Measurements from ENCODE around the gene TRAF7.
"Not testable (repeated sequence)": the region's sequence is repeated elsewhere in the genome, so short reads cannot be mapped to it uniquely, and the experiment has no call there.

Gene TRAF7

DNA sequence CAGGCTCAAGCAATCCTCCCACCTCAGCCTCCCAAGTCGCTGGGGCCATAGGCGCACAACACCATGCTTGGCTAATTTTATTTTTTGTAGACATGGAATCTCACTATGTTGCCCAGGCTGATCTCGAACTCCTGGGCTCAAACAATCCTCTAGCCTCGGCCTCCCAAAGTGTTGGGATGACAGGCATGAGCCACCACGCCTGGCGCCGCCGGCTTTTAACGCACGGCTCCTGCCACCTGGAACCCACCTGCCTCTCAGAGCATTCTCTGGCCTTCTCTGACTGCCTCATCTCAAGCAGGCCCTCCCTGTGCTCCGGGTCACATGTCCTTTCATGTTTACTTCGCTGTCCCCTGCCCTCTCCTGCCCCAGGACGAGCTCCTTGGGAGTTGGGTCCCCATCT, 30.5 kb downstream of the TRAF7 start:
- no peak for DNase-seq

DNA sequence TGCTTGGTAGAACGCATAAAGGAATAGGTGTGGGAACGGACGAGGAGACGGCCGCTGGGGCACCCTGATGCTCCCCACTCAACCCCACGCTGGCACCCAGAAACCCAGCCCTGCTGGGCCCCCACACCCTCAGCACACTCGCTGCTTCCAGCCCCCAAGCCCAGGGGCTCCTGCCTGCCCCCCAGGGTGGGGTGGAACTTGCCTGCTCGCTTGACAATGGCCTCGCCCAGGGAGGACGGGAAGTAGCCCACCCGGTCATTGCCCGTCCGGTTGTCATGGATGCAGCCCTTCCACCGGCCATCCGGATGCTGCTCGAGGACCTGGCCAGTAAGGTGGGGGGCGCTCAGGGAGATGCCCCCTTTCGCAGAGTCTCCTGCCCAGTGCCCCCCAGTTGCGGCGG, 30.9 kb downstream of the TRAF7 start:
- no peak for DNase-seq

DNA sequence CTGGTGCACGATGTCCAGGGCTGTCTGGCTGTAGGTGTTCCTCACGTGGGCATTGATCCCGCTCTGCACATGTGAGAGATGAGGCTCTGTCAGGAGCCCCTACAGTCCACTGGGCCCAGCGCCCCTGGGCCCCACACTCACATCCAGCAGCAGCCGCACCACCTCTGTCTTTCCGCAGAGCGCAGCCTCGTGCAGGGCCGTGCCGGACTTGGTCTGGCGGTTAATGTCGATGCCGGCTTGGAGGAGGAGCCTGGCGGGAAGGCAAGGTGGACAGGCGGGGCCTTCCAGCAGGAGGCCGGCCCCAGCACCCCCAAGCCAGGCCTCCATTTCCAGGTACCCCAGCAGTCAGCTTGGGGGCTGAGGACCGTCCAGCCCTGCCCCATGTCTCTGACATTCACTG, 31.6 kb downstream of the TRAF7 start:
- DNase-seq: no peak

DNA sequence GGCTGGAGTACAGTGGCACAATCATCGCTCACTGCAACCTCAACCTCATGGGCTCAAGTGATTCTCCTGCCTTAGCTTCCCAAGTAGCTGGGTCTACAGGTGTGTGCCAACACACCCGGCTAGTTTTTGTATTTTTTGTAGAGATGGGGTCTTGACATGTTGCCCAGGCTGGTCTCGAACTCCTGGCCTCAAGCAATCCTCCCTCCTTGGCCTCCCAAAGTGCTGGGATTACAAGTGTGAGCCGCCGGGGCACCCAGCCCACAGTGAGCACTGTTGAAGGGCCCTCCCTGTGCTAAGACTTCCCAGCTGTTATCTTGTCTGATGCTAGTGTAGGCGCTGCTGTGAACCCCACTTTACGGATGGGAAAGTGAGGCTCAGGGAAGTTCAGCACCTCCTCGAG, 32.8 kb downstream of the TRAF7 start:
- DNase-seq: no peak

DNA sequence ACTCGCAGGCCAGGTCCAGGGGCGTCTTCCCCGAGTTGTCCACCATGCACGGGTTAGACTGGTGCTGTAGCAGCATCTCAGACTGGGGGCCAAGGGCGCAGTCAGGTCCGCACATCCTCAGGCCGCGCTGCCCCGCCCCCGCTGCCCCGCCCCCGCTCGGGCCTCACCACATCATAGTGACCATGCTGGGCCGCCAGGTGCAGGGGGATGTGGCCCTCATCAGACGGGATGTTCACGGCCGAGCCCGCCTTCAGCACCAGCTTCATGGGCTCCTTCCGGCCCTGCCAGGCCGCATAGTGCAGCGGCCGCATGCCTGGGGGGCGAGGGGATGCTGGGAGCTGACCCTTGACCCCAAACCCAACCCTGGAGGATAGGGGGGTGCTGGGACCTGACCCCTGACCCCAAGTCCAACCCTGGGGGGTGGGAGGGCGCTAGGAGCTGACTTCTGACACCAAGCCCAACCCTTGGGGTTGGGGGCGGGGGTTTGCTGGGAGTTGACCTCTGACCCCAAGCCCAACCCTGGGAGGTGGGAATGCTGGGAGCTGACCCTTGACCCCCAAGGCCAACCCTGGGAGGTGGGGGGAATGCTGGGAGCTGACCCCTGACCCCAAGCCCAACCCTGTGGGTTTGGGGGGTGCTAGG, 33.8 kb downstream of the TRAF7 start:
- no peak for DNase-seq

DNA sequence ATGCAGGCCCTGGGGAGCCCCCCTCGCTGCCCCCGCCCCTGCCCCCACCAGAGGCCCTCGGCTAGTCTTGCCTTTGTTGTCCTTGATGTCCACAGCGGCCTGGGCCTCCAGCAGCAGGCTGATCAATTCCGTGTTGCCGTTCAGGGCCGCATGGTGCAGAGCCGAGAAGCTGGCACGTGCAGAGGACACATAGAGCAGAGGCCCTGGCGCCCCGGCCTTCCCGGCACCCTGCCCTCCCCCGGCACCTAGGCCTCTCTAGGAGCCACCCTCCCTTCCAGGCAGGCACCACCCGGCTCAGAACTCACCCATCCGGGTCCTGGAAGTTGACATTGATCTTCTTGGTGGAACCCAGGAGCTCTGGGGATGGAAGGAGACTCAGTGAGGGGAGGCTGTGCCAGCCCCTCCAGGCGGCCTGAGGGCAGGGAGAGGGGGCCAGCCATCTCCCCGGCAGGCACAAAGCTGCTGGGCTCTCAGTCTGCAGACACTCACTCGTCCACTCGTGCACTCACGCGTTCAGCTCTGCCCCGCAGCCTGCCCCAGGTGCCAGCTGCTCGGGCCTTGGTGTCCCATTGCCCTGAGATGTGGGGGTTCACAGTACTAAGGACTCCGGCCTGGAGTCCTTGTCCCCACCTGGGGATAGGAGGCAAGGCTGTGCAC, 34.5 kb downstream of the TRAF7 start:
- DNase-seq: no peak

DNA sequence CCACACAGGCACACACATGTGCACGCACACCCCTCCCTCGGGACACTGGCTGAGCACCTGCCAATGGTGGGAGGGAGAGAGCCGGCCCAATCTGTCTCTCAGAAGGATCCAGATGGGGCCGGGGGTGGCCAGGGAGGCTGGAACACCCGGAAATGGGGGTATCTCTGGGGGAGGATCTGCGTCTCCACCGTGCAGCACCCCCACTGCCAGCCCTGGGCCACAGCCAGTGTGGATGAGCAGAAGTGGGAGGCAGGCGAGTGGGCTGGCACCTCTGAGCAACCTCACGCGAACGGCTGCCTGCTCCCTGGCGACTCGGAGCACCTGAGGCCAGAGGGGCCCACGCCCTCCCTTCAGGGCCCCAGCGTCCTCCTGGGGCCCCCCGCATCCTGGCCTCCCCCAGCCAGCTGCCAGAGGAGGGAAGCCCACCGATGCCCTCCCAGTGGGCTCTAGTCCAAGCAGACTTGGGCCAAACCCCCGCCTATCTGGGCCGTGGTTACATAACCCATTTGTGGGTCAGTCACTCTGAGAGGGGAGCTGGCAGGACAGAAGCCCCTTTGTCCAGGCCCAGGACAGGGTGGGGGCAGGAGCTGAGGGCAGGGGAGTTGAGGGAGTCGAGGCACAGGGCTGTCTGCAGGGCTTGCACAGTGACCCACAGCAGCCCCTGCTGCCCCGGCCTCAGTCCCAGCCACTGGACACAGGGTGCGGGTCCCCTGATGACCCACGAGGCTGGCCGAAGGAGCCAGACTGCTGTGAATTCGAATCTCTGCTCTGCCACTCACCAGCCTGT, 35.3 kb downstream of the TRAF7 start:
- no peak for DNase-seq

DNA sequence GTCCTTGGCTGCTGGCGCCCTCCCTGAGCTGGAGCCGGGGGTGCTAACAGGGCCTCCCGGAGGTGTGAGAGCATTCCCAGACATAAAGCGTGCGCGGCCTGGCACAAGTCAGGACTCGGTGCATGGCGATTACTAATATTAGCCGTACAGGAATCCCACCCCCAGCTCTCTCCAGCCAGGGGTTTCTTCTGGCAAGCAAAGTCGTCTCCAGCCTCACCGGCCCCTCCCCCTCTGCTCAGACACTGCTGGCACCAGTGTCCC, 35.8 kb downstream of the TRAF7 start:
- DNase-seq: no peak

DNA sequence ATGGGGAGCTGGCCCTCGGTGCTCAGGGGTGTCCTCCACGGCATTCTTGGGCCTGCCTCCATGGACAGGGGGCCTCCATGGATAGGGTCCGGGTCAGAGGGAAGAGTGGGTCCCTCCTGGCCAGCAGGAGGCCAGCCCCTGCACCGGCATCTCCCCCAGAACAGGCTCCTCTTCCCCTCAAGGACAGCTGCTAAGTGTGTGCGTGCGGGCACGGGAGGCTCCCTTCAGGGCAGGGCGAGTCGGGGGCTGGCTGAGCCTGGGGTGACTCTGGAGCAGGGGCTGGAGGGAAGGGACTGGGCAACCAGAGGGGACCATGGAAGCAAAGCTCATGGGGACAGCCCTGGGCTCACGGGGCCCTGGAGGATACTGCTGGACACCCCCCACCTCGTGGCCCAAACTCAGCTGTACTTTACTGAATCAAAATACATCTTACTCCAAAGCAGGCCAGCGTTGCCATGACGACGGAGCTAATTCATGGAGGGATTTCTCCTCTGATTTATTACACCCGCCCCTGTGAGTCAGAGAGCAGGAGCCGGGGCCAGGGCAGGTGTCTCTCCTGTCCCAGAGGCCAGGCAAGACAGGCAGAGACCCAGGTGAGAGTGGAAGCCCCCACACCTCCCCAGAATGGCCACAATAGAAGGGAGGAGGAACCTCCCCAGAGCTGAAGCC, 38.7 kb downstream of the TRAF7 start:
- peak; percentile 65 for DNase-seq

DNA sequence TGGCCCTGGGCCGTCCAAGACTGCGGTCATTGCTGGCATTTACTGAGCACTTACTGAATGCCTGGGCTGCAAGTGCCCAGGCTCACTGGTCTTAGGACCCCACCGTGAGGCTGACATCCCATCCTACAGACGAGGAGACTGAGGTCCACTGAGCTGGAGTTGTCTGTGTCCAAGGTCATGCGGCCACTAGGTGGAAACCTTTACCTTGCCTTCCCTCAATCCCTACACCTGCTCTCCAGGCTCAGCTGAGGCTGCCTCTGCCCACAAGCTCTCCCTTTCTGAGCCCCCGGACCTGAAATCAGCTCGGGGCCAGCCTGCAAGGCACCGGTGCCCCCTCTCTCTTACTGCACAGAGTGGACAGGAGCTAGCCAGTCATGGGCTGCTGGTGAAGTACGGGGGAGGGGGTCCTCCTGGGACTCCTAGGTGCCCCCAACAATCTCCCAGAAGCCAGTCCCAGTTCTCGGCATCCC, 39.3 kb downstream of the TRAF7 start:
- peak; percentile 79 for DNase-seq

DNA sequence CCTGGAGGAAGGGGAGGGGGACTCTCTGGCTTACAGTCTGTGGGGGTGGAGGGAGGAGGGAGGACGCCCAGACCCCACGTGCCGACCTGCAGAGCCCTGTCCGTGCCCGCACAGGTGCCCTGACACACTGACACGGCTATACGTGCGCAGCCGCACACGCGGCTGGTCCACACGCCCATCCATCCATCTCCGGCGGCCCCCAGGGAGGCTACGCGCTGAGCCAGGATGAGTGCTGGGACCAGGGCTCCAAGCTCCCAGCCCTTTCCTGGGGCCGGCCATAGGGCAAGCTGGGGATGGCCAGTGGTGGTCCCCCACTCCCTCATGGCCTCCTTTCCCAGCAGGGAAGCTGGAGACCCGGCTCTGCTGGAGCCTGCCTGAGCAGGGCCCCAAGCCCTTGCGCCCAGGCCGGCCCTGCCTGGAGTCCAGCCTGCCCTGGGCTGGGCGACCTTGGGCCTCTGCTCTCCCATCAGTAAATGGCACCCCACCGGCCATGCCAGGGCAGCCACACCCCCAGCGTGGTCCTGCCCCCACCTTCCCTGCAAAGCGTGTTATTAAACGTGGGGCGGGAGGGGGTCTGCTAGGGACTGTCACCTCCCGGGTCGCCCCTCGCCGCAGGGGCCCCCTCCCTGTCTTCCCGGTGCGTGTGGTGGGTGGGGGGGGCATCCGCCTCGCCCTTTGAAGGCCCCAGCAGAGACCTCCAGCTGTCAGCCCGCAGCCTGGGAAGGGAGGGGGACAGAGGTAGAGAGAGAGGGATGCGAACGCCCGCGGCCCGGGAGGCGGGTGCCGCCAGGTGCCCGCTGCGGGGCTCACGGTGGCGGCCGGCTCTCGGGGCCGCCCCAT, 40.0 kb downstream of the TRAF7 start:
- DNase-seq: no peak

DNA sequence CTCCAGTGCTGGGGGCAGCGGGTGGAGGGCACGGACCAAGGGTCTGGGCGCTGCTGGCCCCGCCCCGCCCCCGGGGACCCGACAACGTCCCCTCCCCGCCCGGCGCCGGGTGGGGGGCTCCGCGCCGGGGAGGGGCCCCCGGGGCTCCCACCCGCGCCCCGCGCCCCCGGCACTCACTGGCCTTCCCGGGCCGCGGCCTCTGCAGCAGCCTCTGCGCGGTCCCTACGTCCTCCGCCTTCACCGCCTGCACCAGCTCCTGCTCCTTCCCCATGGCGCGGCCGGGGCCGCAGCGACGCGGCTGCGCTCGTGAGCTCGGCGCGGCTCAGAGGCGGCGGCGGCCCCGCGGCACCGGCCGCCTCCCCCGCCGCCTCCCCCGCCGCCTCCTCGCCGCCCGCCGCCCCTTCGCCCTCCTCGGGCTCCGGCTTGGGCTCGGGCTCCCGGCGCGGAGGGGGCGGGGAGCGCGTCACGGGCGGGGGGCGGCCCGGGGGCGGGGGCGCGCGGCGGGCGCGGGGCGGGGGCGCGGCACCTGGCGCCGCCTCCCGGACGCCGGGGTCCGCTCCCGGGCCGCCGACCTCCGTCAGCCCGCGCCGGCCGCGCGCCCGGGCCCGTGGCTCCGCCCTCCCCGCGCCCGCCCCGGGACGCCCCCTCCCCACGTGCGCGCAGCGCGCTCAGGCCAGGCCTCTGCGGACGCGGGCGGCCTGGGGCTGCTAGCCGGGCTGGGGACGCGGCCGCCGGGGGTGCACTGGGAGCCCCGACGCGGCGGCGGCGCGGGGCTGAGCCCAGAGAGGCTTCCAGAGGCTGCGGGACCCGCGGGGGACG, 40.8 kb downstream of the TRAF7 start, which contains the start of gene CASKIN1:
Gene CASKIN1 (minus strand): TSS at position 444 of the 819 bp plus-strand sequence. CDS start 173 bp downstream, at position 271.
- peak; percentile 55 for DNase-seq

DNA sequence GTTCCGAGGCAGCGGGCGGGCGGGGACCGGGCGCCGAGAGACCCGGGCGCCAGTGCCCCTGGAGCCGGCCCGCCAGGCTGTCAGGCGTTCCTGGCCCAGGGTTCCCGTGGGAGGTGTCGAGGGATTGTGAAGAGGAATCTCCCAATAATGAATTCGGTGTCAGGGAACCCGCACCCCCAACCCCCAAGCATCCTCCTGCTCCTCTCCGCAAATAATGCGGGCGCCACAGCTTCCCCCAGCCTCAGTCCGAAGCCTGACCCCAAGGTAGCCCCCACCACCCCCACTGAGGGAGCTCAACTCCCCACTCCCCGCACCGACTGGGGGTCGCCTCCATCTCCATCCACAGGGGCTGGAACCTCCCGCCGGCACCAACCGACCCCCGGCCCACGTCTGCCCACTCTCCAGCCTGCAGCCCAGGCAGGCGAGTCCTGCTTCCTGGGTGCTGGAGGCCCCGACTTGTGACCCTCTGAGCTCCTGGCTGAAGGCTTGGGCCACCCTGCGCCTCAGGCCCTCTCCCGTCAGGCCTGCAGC, 41.5 kb downstream of the TRAF7 start:
- no peak for DNase-seq

DNA sequence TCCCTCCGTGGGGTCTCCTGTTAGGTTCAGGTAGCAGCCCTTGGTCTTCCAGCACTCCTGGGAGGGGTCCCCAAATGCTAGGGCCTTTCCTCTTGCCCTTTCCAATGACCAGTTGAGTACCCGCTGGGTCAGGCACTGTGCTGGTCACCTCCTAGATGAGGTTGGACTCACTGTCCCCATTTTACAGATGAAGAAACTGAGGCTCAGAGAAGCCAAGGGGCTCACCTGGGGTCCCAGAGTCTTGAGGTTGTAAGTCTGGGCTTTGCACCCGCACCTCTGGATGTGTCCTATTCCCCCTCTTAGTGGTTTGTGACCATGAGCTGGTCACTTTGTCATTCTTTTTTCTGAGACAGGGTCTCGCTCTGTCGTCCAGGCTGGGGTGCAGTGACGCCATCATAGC, 42.2 kb downstream of the TRAF7 start:
- DNase-seq: no peak

DNA sequence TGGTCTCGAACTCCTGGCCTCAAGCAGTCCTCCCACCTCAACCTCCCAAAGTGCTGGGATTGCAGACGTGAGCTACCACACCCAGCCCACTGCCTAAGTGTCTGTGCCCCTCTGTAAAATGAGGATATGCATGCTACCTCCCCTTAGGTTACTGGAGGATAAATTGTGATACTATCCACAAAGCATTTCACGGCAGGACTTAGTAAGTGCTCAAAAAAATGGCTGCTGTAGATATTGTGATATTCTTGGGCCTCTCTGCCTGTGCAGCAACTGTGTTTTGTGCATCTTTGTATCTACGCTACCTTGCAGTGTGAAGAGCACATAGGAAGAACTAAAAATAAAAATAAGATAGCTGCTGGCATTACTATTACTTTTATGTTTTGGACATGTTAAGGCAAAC, 42.7 kb downstream of the TRAF7 start:
- DNase-seq: no peak

DNA sequence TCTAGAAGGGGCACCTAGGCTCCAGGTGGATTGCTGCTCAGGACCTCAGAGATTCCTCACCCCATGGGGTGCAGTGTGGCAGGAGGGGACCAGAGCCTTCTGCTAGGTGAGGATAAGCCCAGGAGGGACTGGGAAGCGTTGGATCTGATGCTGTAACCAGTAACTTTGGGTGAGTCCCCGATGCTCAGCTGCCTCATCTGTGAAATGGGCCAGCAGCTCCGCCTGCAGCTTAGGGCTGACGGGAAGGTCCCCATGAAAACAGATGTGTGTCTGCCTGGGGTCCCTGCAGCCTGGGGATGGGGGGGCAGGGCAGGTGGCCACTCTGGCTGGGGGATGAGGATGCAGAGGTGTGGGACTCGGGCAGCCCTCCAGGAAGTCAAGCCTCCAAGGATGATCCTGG, 43.5 kb downstream of the TRAF7 start:
- DNase-seq: no peak

DNA sequence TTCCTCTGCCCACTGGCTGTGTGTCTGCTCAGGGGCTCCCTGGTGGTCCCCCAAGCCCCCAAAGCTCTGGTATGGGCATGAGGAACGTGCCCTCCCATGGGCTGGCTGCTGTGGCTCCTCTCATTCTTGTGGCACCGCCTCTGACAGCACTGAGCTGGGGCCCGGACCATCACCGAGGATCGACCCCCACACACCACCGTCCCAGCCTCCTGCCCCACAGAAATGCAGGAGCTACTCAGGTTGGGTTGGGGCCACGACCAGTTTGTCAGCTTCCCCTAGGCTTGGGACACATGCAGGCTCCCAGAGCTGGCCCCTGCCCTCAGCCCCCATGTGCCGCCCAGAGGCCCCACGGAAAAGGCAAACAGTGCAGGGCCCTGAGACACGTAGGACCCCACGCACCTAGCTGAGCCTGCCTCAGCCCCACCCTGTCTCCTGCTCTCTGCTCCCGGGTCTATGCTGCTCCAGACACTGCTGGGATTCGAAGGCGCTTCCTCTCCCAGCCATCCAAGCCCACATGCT, 44.1 kb downstream of the TRAF7 start:
- no peak for DNase-seq

DNA sequence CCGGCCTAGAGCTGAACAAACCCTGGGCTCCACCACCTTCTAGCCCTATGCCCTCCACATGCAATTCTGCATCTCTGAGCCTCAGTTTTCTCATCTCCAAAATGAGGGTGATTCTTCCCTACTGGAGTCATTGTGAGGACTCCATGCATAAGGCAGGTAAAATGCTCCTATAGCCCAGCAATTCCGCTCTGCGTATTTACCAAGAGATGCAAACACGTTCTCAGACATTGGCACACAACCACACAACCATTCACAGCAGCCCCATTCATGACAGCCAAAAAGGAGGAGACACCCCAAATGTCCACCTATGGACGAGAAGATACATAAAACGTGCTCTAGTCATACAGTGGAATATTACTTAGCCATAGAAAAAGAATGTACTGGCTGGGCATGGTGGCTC, 44.7 kb downstream of the TRAF7 start:
- DNase-seq: no peak

DNA sequence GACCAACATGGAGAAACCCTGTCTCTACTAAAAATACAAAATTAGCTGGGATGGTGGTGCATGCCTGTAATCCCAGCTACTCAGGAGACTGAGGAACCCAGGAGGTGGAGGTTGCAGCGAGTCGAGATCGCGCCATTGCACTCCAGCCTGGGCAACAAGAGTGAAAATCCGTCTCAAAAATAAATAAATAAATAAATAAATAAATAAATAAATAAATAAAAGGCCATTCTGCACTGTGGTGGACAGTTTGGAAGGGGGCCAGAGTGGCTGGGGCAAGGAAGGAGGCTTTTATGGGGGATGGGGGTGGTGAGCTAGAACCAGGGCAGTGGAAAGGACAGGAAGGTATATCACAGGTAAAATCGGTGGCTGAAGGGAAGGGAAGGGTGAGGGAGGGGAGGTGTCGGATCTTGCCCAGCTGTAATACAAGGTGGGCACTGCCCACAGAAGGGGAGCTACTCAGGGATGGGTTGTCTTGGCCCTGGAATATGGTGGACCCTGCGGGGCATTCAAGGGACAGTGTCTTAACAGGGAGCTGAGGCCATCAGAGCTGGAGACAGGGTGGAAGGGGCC, 47.6 kb downstream of the TRAF7 start:
- DNase-seq: not testable (repeated sequence)

DNA sequence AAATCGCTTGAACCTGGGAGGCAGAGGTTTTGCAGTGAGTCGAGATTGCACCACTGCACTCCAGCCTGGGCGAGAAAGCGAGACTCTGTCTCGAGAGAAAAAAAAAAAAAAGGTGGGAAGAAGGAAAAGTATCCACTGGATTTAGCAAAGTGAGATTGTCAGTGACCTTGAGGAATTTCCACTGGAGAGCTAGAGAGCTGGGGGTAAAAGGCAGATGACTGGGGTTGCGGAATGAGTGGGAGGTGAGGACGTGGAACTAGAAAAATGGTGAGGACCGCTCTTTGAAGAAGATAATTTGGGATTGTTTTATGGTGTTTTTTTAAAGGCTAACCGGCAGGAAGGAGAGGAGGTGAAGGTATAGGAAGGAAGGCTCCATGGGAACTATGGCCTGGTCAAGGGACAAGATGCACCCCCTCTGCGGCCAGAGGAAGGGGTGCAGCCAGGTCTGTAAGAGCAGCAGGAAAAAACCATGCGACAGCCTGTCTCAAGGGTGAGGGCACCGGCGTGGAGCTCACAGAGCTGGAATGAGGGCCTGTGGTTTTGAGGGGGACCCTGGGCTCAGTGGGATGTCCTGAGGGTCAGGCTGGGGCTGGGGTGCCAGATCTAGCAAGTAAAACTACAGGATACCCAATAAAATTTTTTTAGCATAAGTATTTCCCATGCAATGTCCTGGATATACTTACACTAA, 49.0 kb downstream of the TRAF7 start:
- no peak for DNase-seq
